PC-3 (cell line): Measurements from ENCODE around the gene JPT1.

Experiments used
- CTCF ChIP-seq: fragments of 300-600 bp; sonication (generic); conservative IDR thresholded peaks from 2 replicates; pipeline ENCODE4 v1.5.1; 2017; ENCODE audit warnings: antibody characterized with exemption, low read depth, mild to moderate bottlenecking, low read length
- EZH2 ChIP-seq: fragments of 300-600 bp; sonication (generic); IDR thresholded peaks from one replicate; pipeline ENCODE4 v1.6.1; 2017; ENCODE audit warnings: antibody characterized with exemption, mild to moderate bottlenecking, low read length; ENCODE audit not compliant: unreplicated experiment
- EZH2phosphoT487 ChIP-seq: fragments of 300-600 bp; sonication (generic); IDR thresholded peaks from 2 replicates; pipeline ENCODE4 v1.6.1; 2018; ENCODE audit warnings: mild to moderate bottlenecking, antibody characterized with exemption, low read length, borderline replicate concordance

DNA sequence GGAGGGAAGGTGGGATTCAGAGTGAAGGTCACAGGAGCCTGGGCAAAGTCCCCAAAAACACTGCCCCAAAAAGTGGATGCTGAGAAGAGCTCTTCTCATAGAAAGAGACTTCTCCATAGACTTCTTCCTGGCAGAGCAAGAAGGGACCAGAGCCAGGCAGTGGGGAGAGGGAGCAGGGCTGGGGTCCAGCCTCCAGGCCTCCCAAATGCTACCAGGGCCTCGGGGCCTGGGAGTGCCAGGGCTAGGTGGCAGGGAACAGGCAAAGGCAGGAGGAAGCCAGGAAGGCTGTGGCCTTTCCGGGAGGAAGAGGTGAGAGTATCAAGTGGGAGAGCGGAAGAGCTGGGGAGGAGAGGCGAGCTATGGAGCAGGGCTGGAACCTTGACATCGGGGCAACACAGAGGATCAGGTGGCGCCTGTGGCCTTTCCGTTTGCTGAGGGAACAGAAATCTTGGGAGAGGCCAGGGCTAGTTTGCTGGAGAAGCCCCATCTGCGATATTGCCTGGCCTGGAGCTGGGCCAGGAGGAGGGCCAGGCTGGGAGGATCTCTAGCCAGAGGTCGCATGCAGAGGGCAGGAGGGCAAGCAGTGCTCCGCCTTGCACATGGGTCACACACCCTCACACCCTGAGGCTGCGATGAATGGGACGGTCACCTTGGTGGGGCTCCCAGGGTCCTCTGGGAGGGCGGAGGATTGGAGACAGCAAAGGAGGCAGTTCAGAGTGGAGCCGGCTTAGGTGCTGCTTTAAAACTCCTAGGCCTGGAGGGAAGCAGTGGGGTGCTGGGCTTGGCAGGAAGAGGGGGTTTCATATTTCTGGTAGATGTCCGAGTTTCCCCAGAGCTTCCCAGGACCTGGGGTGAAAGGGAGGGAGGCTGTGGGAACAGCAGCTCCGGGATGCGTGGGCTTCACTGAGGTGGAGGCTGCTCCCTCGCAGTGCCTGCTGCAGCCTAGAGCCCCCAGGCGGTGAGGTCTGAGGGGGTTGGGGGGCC, 63.1 kb downstream of the JPT1 start:
- TF ChIP-seq CTCF (no peak), EZH2 (no peak), EZH2phosphoT487 (no peak)
